GM18873 (cell line): ENCODE data around the gene STIL.
"Not testable (repeated sequence)": the region's sequence is repeated elsewhere in the genome, so short reads cannot be mapped to it uniquely, and the experiment has no call there.

Source experiments
- ATAC-seq: cut with Tn5 transposase; IDR thresholded peaks from one replicate; pipeline ENCODE4 v1.9.1; 2021; ENCODE audit warnings: mild to moderate bottlenecking, moderate library complexity, moderate number of reproducible peaks; ENCODE audit not compliant: unreplicated experiment, low FRiP score

The STIL gene

DNA sequence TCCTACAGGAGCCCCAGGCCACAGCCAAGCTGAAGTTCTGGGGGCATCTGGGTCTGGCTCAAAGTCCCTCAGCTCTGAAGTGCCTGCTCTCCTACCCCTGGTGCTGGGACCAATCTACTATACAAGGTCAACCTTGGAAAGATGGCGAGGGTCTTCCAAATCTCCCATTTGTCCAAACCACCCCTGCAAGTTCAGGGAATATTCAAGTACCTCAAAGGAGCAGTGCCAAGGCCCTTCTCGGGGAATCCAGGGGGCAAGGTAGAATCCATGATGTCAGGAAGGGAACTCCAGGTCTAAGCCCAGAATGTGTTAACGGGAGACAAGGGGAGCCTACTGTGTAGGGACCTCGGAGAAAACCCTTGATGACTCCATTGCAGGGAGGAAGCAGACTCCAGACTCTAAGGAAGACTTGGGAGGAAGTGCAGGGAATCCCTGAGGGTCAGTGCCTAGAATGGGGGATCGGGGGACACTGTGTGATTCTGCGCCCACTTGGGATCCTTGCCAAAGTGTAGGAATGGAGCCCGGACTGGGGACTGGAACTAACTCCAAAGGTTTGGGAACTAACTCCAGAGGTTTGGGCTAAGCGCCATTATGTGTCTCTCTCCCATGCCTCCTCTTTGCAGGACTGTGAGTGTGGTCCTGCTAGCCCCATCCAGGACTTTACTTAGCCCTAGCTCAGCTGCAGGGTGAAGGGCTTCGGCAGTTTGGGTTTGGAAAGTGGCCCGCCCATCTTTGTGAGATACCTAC, 90.6 kb downstream of the STIL start:
- no peak for ATAC-seq

DNA sequence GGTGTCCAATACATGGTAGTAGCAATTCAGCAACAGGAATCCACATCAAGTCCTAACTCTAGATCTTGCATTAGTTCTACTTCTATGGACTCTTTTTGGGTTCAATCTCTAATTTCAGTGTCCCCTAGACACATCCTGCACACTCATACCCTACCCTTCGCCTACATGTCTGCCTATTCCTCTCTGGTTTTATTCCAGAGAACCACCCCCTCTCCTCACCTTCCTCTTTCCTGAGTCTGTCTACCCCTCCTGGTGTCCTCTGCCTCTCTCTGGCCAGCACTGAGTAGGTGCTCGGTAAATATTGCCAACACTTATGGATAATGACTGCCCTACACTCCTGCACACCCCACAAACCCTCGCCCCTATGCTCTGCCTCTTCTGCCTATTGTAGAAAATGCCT, 91.5 kb downstream of the STIL start:
- ATAC-seq = no peak

DNA sequence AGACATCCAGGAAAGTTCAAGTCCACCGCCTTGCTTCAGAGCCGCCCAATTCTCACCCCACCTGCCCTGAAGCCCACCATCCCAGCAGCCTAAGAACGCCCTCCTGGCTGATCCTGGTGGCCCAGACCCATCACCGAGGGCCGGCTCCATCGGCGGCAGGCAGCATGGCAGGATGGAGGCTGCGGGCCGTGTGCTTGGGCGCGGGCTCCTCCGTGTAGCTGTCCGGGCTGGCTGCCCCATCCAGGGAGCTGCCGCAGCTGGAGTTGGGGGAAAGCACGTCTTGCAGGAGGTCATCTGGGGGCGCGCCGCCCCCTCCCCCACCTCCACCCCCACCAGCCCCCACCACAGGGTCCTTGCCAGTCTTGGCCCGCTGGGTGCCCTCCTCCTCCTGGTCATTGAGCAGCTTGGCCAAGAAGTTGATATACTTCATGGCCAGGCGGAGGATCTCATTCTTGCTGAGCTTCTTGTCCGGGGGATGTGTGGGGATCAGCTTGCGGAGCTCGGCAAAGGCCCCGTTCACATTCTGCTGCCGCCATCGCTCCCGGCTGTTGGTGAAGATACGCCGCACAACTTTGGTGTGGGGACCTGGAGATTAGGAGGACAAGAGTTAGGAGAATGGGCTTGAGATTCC, 94.2 kb downstream of the STIL start:
- no peak for ATAC-seq

DNA sequence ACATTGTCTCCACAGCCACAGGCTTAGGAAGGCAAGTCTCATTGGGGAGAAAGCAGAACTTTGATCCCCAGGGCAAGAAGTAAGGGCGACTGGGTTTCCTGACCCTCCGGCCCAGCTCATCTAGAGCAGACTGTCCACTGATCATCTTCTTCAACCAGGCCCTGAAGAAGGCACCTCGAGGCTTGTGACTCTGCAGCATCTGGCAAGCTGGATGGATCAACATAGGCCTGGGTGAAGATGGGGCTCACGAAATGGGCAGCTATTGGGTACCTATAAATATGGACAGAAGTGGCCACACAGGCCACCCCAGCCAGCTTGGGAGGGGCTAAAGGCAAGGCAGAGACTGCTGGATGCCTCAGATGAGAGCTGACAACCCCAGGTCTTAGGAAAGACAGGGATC, 94.9 kb downstream of the STIL start:
- no peak for ATAC-seq

DNA sequence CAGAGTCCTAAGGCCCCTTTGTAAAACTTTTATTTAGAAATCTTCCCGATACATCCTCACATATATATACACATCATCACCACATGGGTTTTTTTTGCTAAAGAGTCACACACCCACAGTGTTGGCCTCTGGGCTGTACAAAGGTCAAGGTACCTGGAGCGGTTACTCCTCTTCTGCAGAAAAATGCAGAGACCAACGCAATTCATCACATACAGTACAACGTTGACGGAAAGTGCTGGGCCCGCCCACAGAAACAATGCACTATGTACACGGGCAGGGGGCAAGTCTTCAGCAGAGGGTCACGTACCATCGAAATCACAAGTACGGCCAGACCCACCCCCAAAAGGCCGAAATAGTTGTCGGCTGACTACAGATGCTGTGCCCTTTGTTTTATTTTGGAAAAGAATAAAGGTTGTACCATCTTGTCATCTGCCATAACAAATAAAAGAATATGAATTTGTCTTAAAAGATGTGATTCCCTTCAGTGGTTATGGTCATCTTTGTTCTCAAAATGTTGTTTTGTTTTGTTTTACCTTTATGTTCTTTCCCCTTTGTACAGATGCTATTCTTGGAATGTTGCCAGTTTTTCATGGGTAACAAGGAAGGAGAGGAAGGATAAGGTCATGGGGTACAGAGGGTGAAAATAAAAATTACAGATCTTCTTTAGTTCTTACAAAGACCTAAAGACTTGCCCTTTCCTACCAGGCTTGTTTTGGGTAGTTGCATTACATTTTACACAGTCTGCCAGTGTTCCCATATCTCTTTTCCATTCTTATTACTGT, 97.5 kb downstream of the STIL start:
- ATAC-seq = no peak

DNA sequence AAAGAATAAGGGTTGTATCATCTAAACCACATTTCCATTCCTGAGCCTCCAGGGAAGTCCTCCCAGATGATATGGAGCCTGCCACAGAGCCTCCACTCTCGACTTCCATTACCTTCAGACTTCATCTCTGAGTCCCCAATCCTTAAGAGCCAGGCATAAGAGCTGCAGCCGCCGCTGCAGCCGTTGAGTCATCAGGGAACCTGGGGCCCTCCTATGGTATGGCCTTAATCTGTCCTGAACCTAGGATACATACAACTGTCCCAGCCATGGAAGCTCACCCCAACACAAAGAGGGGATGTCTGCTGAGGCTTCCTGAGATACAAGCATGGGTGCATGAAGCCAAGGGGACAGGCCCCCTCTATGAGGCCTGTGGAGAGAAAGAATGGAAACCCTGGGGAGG, 98.2 kb downstream of the STIL start:
- no peak for ATAC-seq

DNA sequence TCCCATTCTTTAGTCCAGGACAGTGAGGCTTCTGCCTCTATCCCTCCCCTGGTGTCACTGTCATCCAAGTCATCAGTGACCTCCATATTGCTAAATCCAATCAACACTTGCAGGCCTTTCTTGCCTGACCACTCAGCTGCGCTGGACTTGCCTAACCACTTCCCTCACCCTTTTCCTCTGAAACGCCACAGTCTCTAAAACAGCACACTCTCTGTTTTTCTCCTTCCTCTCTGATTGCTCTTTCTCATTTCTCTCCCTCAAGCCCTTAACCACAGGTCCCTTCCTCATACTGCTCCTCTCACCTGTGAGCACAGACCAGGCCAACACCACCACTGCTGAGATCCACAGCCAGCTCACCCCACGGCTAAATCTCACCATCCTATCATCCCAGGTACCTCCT, 99.4 kb downstream of the STIL start:
- ATAC-seq = no peak

DNA sequence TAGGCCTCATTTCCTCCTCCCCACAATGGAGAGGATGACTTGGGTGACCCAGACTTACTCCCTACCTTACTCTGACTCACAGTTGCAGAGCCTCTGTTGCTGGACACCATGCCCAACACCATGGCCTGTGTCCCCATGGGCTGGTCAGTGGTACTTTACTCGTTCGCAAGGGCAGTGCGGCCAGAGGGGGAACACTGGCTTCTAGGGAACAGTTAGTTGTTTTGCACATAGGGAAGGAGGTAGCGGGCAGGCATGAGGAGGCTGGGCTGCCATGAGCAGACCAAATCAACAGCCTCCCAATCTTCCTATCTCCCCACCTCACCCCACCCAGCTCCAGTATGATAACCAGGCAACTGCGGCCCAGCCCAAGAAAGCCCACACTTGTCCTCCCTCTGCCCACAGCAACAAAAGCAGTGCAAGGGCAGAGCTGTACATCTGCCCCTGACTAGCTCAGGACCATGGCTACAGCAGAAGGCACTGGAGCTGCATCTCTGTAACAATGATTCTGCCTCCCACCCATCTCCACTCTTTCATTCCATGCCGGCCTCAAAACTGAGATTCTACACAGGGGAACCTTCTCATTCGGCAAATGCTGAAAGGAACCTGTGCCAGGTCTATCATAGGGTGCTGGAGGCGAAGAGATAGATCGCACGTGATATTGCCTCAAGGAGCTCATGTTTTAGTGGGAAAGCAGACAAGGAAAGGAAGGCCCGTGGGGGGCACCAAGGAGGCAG, 100.5 kb downstream of the STIL start:
- no peak for ATAC-seq

DNA sequence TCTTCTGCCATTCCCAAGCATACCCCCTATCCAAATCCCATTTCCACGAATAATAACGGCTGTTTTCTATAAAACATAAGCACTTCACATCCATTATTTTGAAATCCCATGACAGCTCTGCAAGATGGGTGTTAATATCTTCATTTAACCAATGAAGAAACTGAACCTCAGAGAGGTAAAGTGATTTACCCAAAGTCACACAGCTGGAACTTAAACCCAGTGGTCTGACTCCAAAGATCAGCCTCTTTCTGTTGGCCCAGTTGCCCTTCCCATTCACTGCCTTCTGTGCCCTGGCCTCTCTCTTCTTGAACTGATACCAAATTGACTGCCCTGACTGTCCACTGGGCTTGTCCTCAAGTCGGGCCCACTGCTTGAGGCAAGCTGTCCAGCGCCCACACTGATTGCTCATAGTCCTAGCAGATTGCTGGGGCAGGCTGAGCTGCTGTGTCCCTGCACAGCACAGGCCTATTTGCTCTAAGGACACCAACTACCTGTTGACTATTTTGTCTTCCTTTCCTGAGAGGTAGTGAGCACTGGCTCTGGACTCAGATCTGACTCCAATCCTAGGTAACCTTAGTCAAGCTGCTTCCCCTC, 101.2 kb downstream of the STIL start:
- no peak for ATAC-seq

DNA sequence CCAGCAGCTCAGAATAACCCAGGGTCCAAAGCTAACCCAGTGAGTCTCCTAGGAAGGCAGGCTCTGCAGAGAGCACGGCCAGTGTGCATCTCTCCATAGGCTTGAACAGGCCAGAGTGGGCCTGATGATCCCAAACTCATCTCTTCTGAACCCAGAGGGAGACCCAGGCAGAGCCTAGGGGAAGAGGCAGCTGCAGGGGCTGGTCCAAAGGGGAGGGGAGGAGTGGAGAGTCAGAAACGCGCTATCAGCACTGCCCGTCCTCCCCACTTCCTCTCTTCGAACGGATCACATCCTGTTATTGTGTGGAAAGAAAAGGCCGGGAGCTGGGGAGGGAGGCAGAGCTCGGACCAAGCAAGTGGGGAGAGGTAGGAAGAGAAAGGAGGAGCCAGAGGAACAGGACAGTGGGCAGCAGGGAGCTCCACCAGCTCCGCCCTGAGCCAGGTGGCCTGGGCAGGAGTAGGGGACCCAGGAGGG, 102.1 kb downstream of the STIL start:
- ATAC-seq = no peak

DNA sequence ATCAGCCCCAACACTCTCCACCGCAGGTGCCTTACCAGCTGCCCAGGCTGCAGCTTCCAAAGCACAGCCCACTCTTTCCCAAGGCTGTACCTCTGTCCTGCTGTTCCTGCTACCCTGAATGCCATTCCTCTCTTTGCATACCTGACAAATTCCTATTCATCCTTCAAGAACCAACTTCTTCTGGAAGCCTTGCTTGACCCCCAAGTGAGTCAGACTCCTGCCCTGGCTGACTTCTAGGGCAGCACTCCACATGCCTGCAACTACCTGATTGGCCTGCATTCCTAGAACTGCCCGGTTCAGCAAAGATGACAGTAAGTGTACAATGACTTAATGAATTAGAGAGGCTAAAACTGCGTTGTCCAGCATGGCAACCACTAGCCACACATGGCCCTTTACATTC, 103.3 kb downstream of the STIL start:
- ATAC-seq = no peak

DNA sequence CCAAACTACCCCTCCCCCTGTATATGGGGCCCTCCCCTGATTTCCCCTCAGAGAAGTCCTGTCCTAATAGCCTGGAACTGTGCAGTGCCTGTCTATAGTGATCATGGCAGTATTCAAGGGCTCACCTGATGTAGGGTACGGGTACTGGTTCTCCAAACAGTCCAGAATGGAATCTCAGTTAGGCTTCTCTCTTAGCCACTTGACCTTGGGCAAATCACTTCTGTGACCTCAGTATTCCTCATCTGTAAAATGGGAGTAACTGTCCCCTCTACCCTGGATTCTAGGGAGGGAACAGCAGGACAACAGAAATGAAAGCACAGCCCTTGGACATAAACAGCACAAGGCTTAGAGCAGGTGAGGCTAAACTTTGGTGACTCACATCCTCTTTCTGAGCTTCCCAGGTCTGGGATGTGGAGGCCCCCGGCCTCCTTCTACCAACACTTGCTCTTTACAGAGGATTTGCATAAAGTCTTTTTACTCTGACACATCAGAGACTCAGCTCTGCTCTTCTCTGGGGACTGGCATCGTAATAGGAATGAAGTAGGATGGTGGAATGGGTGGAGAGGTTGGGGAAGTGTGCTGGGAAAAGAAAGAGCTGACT, 104.1 kb downstream of the STIL start:
- no peak for ATAC-seq

DNA sequence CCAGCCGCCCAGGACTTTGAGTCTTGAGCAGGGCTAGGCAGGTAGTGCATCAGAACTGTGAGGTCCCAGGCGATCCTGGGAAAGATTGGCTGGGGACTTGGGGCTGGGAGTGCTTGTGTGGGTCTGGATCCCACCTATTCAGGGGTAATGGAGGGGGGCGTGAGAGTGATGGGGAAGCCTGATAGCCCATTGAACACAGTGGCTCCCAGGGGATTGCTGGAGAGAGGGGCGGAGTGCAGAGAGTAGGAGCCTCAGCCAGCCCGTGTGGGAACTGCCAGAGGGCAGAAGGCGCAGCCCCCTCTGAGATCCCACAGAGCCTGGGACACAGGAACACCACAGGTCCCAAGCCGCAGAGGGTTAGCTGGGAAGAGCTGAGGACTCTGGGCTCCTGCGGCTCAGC, 104.9 kb downstream of the STIL start:
- no peak for ATAC-seq

DNA sequence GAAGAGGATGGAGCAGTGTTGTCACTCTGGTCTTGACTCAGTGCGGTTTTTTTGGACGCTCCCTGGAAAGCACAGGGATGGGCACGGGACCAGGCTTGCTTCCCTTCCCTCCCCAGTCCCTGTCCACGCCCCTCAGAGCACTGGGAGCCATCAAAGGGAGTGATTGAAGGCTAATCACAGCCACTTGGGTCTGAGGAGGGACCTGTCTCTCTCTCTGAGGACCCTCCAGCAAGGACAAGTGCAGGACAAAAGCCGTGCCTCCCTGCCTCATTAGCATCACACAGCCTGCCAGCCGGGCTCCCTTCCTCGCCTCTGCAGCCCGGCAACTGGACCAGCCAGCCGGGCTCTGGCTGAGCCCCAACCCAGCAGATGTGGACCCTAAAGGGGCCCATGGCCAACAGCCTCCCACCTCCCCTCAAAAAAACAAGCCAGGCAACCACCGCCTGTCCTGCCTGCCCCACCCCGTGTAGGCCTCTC, 105.5 kb downstream of the STIL start:
- no peak for ATAC-seq

DNA sequence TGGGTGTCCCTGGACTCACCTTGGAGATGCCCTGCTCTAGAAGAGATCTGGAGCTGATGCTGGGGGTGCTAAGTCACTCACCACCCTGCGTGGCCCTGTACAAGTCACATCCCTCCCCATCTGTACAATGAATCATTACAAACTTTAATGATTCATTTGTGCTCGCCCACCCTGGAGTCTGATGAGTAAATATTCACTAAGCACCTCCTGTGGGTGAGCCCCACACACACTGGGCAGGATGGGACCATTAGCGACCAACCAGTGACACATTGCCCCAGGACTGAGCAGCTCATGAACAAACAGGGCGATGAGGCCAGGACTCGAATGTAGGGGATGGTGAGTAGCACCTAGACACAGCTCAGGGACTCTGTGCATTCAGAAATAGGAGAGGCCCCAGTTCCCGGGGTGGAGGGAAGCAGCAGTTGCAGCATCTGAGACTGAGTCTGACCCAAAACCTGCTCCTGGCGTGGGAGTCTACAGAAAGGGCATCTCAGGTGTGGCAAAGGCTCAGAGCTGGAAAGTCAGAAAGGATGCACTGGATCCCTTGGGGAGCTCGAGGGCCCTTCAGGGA, 106.1 kb downstream of the STIL start:
- no peak for ATAC-seq

DNA sequence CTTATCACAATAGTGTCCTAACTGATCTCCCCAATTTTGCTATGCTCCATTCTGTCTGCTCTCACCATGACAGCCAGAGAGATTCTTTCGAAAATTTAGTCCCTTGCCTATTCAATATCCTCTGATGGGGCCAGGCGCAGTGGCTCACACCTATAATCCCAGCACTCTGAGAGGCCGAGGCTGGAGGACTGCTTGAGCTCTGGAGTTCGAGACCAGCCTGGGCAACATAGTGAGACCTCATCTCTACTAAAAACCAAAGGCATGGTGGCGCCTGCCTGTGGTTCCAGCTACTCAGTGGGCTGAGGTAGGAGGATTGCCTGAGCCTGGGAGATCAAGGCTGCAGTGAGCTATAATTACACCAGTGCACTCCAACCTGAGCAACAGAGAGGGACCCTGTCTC, 108.0 kb downstream of the STIL start:
- ATAC-seq = no peak

DNA sequence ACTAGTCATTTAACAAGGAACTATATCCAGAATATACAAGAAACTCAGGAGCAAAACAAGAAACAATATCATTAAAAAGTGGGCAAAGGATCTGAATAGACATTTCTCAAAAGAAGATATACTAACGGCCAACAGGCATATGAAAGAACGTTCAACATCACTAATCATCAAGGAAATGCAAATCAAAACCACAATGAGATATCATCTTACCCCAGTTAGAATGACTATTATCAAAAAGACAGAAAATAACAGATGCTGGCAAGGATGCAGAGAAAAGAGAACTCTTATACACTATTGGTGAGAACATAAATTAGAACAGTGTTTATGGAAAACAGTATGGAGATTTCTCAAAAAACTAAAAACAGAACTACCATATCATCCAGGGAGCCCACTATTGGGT, 110.4 kb downstream of the STIL start:
- ATAC-seq = not testable (repeated sequence)

DNA sequence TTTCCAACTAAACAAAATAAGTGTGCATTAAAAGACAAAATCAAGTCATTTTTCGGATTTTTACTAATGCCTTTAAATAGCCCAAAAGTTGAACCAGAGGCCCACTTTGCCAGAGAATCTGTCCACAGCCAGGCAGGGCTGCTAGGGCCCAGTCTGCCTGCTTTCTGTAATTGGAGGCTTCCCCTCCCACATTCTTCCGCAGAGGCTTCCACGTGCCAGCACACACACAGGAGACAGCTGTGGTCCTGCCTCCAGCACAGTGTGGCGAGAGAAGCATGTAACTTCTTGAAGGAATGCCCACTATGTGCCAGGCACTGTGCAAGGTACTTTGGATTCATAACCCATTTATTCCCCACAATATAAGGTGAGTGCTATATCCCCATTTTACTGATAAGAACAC, 112.8 kb downstream of the STIL start:
- no peak for ATAC-seq
